NCI-H2196 (cell line): ENCODE data around the gene CASP1.
"Not testable (repeated sequence)": the region's sequence is repeated elsewhere in the genome, so short reads cannot be mapped to it uniquely, and the experiment has no call there.

Experiments used
- DNase-seq: peaks from one replicate; lab custom pipeline; 2025; ENCODE audit not compliant: unreplicated experiment; lab: John Stamatoyannopoulos, UW

CASP1 gene

DNA sequence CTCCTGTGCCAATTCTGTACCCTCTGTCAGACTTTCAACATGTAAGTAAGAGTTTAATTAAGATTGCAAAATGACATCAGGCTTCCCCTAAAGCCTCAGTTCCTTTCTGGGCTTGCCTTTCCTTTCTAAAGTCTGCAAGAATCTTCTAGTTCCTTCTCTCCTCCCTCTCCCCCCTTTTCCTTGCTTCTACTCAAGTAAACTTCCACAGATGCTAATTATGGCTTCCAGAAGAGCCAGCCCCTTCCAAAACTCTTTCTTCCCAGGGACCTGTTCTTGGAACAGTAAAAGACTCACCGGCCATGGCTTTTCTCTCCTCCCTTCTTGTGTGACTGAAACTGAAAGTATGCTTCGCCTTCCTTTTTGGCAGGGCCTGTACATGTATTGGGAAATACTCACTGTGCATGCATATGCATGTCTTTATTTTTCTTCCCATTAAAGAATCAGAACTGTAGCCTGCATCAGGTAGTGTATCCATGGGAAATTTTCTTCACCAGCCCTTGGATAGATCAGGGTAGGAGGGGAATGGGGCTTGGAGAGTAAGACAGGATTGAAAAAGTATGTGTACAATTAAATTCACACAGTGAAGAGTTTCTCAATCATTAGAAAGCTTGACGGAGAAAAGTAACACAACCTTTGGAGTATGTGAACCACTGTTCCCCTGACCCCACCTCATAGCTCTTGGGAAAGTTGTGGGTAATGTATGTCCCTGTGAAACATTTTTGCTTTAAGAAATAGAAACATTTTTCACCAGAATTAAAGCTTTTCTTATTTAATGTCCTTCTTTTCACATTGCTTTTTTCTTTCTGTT is at the start of gene CASP1:
Gene CASP1 (minus strand): TSS at position 332 of the 808 bp plus-strand sequence. CDS start 31 bp downstream, at position 301.
- no peak for DNase-seq

GRCh38 chr11:105081412-105082150 is 46.6 kb upstream of the CASP1 start:
- no peak for DNase-seq

DNA sequence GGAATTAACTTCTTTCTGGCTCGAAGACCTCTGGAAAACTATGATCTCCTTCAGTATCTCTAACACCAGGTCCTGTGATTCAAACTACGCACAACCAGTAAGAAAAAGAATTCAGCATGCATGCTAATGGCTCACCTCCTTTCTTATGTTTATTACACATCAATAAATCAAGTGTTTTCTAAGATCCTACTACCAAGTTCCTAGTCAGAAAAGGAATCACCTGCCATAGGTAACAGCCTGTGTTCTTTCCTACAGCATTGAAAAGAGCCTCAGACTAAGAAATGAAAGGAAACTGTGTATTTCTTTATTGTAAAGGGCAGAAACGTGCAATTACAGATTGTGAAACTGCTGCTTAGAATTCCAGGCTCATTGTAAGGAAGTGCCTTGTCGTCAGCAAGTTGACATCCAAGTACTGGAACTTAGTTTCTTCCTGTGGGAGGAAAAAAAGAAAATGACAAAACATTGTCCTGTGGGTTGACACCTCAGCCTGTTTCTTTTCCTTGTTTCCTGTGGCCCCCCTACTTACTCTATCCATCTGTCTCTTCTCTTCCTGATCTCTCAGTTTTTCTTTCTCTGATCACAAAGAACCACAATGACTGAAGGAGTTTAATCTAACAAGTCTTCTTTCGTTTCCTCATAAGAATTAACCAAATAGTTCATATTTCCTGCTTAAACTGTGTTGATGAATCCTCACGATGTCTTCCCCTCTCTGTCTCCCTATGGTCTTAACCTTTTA is 45.4 kb upstream of the CASP1 start:
- DNase-seq: not testable (repeated sequence)

GRCh38 chr11:105078283-105078682 is 43.3 kb upstream of the CASP1 start:
- no peak for DNase-seq

GRCh38 chr11:105077141-105077790 is 42.3 kb upstream of the CASP1 start:
- not testable (repeated sequence) for DNase-seq

- no peak for DNase-seq
Observed at GRCh38 chr11:105074166-105074530, 39.2 kb upstream of the CASP1 start.

GRCh38 chr11:105073456-105074165 is 38.7 kb upstream of the CASP1 start:
- DNase-seq: no peak

DNA sequence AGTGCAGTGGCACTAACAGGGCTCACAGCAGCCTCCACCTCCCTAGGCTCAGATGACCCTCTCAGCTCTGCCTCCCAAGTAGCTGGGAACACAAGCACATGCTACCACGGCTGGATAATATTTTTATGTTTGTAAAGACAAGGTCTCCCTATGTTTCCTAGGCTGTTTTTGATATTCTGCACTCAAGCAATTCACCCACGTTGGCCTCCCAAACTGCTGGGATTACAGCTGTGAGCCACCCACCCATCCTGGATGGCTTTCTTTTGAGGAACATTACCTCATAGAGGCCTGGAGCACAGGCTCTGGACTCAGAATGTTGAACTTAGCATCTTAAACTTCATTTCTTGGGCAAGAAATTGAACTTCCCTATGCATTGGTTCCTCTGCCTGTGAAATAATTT is 37.1 kb upstream of the CASP1 start:
- not testable (repeated sequence) for DNase-seq

DNA sequence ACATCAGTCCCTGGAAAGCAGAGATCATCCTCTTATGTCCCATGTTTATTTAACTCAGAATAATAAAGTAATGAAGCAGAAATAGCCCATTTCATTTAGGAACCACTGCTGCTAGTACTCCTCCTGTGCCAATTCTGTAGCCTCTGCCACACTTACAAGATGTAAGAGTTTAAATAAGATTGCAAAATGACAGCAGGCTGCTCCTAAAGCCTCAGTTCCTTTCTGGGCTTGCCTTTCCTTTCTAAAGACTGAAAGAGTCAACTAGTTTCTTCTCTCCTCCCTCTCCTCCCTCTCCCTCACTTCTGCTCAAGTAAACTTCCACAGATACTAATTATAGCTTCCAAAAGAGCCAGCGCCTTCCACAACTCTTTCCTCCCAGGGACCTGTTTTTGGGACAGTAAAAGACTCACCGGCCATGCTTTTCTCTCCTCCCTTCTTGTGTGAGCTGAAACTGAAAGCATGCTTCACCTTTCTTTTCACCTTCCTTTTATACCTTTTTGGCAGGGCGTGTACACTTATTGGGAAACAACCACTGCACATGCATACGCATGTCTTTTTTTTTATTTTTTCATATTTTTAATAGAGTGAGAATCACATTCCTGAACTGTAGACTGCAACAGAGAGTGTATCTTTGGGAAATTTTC is 36.3 kb upstream of the CASP1 start:
- no peak for DNase-seq

DNA sequence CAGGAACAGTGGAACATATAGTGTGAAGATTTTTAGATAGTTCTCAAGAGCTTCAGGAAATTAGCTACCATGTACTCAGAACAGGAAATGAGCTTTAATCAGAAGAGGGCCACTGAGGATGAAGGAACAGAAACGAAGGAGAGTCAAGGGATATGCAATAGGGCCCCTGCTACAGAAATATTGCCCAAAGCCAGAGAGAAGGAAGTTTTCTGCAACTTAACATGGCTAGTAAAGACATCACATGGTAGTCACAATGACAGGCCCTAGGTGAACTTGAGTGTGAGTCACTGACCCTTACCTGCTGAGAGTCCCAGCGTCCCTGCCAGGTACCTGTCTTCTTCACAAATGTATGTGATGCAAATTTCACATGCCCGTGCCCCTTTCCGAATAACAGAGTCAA is 35.4 kb upstream of the CASP1 start:
- DNase-seq: no peak

GRCh38 chr11:105069749-105070148 is 34.8 kb upstream of the CASP1 start:
- not testable (repeated sequence) for DNase-seq

GRCh38 chr11:105063245-105063941 is 28.4 kb upstream of the CASP1 start:
- DNase-seq: not testable (repeated sequence)

DNA sequence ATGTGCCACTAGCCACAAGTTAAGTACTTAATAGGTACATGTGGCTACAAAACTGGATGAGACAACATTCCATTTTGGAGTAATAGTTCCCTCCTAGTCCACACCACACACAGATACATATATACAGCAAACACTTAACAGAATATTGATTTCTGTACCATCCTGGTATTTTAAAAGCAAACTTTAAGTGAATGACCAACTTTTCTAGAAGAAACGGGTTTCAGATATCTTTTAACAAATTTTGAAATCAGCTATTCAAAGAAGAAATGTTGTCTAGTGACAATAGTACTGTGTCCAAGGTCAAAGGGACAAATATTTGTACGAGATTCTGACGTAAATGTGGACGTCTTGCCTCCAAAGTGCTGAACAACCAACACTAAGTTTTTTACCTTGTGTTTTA is 22.5 kb upstream of the CASP1 start:
- no peak for DNase-seq

- DNase-seq: no peak
Observed at GRCh38 chr11:105056446-105056845, 21.5 kb upstream of the CASP1 start.

DNA sequence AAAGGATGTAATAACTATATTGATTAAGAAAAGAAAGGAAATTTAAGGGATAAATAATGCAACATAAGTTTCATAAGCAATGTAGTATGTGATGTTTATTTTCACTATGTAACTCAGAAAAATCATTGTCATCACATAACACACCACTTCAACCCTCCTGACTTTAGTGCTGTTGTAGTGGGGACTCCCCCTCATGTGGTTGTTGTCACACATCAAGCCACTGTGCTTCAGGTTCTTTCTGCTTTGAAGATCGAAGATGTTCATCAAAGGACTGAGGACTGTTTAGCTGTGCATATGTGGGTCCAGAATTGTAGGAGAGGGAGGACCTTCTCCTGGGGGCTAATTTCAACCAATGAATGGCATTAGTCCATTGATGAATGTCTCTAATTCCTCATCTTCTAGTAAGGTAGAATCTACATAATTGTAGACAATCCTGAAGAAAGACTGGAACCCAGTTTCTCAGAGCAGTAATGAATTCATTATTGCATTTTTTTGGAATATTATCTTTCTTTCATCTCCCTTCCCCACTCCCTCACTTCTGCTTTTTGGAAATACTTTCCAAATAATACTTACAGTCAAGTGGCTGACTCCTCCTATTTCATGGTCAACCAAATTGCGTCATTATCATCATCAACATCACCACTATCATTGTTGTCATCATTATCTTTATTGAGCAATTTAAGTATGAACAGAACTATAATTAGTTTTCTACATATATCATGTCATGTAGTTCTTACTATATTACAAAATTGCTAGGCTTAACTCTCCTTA is 20.0 kb upstream of the CASP1 start:
- DNase-seq: no peak

GRCh38 chr11:105052487-105052886 is 17.5 kb upstream of the CASP1 start:
- DNase-seq: no peak

DNA sequence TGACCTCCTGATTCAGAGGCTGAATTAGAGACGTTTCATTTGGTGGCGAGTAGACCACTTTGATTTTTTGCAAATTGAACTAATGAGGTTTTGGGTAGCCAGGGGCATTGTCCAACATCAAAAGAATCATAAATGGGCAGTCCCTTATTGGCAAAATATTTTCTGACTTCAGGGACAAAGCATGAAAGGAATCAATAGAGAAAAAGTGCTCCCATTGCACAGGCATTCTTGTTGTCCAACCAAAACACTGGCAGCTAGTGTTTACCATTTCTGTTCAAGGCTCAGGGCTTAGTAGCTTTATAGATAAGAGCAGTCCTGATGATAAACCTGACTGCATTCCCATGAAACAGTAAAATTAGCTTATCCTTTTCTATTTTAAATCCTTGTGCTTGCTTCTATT is 16.6 kb upstream of the CASP1 start:
- no peak for DNase-seq

DNA sequence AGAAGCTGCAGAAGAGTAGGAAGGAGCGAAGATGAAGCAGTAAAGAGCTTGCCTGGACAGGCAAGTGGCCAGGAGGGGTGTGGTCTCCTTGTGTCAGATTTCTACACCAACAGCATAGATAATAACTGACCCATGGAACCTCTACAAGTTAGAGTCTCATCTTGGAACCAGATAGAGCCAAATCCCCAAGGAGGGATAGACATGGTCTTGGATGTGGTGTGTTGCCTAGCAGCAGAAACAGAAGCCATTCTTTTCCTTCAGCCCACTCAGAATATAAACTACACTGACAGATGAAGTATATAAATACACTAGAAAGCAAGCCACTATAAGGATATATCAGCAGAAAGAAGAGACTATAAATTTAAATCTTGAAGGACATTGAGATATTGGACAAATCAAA is 14.5 kb upstream of the CASP1 start:
- DNase-seq: no peak
